Left lung (tissue), 10 donors: ENCODE measurements around the gene PREX1. TPM values are rescaled to one million over a fixed set of nuclear protein-coding genes. Genes with fewer than 3 reads are reported as not detected.

ENCODE experiments used
- ATAC-seq: fragments of 200-7000 bp; cut with Tn5 transposase; one replicate; pipeline ENCODE4 v1.9.1; 2020; ENCODE audit warnings: moderate library complexity
- DNase-seq, 4 donors: peaks; one replicate each; pipeline ENCODE4 v3.0.0-alpha.2; 2013 to 2020
- H3K27ac ChIP-seq, 2 donors: fragments of 200-600 bp; sonication (generic) in 1 of 2; one replicate each; pipeline versions ENCODE4 v1.5.0 to v1.8.0; 2020 to 2021
- H3K27me3 ChIP-seq, 2 donors: fragments of 200-600 bp; sonication (generic) in 1 of 2; one replicate each; pipeline versions ENCODE4 v1.5.0 to v1.8.0; 2020 to 2021
- H3K36me3 ChIP-seq, 2 donors: fragments of 200-600 bp; sonication (generic) in 1 of 2; one replicate each; pipeline versions ENCODE4 v1.5.0 to v1.8.0; 2020 to 2021
- H3K4me1 ChIP-seq, 2 donors: fragments of 200-600 bp; one replicate each; pipeline ENCODE4 v1.8.0; 2021
- H3K4me3 ChIP-seq, 2 donors: fragments of 200-600 bp; sonication (generic) in 1 of 2; one replicate each; pipeline versions ENCODE4 v1.5.0 to v1.8.0; 2020 to 2021; ENCODE audit warnings: mild to moderate bottlenecking in 1 of 2
- H3K9me3 ChIP-seq, 2 donors: fragments of 200-600 bp; sonication (generic) in 1 of 2; one replicate each; pipeline versions ENCODE4 v1.5.0 to v1.8.0; 2020 to 2021
- intact Hi-C, 2 donors: fragments of 100-400 bp; cut with DNase I; formaldehyde crosslinking; loops; one replicate each; pipeline versions ENCODE4 v1.11.2 to v1.14.2; 2022
- polyA plus RNA-seq, 6 donors: library from polyadenylated mRNA; unstranded; fragments of 120-200 nt; gene quantifications; one replicate each; pipeline ENCODE4 v1.2.1, GENCODE V29; 2013; ENCODE audit not compliant: insufficient read length in 6 of 6
- total RNA-seq, 2 donors: library from RNA; stranded (reverse); fragmentation: NEBNext Ultra II Directional; extraction: Animal tissue kit (Norgen Biotek cat#: 25700); gene quantifications; one replicate each; pipeline ENCODE4 v1.2.1, GENCODE V29; 2021
- TF ChIP-seq, protein P1 (sequence below), 2 donors: fragments of 200-600 bp; sonication (generic) in 1 of 2; IDR thresholded peaks; one replicate each; pipeline versions ENCODE4 v1.5.0 to v1.8.0; 2021; ENCODE audit warnings: antibody characterized with exemption in 2 of 2
- donor health status: DM: no; HTN: yes; CAD: no.
- donor health status: DM: no; HTN: no; CAD: no.

Gene PREX1
- total and polyA plus RNA-seq, 8 donors: 20.3 to 111 (median 26.1) TPM

DNA sequence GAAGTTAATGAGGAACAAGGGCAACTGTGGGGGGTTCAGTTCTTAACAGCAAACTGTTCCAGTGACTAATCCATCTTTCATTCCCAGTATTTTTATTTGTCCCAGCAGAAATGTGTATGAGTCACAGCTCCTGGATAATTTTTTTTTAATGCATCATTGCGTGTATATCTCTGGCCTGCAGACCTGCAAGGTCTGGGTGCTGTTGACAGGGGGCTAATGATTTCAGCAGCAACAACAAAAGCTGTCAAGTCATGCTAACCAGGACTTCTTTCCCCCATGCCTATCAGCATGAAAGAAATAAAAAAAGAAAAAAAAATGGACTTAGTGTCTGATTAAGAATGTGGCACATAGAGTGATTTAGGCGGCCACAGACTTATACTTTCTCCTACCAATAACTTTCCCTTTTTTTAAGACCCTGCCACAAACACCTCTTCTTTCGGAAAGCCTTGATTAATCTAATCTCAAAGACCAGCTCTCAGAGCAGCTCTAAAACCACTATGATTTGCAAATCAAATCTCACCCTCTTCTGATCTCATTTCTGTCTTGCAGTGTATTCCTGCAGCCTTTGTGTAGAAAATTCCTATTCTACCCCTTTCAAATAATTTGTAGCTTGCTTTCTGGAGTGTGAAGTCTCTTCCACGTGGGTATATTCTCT lies 14.2 kb upstream of the PREX1 start:
- Histone ChIP-seq H3K4me3 (no peak overlapping the region), H3K27ac (no peak overlapping the region), H3K4me1 (peaks cover 0 to 13% of the 10 kb centered on the region in 2 donors), H3K36me3 (no peaks in the 10 kb centered on the region), H3K9me3 (no peaks in the 10 kb centered on the region), H3K27me3 (peaks cover 0 to 18% of the 10 kb centered on the region in 2 donors)
- ATAC-seq (no peak), DNase-seq (no peak)
- TF ChIP-seq, protein P1, sequence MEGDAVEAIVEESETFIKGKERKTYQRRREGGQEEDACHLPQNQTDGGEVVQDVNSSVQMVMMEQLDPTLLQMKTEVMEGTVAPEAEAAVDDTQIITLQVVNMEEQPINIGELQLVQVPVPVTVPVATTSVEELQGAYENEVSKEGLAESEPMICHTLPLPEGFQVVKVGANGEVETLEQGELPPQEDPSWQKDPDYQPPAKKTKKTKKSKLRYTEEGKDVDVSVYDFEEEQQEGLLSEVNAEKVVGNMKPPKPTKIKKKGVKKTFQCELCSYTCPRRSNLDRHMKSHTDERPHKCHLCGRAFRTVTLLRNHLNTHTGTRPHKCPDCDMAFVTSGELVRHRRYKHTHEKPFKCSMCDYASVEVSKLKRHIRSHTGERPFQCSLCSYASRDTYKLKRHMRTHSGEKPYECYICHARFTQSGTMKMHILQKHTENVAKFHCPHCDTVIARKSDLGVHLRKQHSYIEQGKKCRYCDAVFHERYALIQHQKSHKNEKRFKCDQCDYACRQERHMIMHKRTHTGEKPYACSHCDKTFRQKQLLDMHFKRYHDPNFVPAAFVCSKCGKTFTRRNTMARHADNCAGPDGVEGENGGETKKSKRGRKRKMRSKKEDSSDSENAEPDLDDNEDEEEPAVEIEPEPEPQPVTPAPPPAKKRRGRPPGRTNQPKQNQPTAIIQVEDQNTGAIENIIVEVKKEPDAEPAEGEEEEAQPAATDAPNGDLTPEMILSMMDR (IDR thresholded peaks at IDR 0.05): no peak
- intact Hi-C loops: no loop called here

DNA sequence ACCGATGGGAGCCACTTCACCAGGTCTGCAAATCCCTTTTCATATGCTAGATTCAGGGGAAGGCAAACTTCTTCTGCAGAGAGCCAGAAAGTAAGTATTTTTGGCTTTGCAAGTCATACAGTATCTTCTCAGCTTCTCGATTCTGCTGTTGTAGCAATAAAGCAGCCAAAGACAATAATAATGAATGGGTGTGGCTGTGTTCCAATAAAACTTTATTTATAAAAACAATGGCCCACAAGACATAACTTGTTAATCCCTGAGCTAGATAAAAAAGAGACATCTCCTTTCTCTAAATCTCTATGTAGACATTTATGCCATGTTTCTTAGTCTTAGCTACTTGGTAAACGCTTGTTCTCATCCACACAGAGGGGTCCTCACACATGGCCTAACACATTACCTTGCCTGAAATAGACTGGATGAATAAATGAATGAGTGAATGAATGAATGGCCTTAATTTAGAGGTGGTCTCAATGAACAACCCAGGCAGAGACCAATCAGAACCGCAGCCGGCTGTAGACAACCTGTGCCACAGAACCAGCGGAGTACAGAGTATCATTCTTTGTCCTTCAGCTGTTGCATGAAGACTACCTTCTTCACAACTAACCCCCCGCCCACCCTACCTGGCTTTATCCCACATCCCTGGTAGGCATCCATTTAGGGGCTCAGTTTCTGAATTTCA lies 13.5 kb upstream of the PREX1 start:
- Histone ChIP-seq H3K27ac (no peak overlapping the region), H3K27me3 (peaks cover 0 to 24% of the 10 kb centered on the region in 2 donors), H3K9me3 (no peaks in the 10 kb centered on the region), H3K4me3 (no peak overlapping the region), H3K36me3 (no peaks in the 10 kb centered on the region), H3K4me1 (peaks cover 0 to 7% of the 10 kb centered on the region in 2 donors)
- ATAC-seq (no peak), DNase-seq (no peak)
- intact Hi-C loops: no loop called here
- TF ChIP-seq, protein P1 (IDR thresholded peaks at IDR 0.05): no peak

DNA sequence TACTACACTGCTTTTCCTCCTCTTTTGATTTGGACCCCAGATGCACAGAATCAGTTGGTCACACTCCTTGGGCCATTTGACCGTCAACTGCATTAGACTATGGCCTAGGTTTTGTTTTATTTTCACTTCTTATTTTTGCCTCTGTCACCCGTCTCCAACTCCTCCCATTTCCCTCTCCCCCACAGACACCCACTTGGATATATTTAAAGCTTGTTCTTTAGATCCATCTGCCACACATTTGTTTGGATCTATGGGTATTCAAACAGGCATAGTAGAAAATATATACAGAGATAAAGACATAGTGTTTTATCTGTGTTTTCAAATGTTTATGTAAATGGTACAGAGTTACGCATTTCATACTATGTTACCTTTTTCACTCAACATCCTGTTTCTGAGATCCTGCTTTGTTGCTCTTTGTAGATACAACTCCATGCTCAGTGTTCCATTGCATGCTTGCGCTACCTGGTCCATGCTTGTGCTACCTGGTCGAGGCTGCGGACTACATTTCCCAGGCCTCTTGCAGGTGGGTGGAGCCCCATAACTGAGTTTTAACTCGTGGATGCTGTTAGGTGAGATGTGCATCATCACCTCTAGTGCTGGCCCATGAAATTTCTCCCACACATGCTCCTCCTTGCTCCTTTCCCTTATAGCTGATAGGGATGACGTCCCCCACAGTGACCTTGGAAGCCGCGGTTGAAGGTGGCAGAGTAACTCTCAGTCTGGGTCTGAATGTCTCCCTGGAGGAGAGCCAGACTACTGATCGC lies 11.5 kb upstream of the PREX1 start:
- intact Hi-C loops: no loop called here
- ATAC-seq: peak; percentile 33
- H3K27me3 ChIP-seq: peaks cover 0 to 31% of the 10 kb centered on the region in 2 donors
- no peak for DNase-seq
- H3K27ac ChIP-seq: no peak overlapping the region
- TF ChIP-seq, protein P1 (IDR thresholded peaks at IDR 0.05): no peak
- no peaks in the 10 kb centered on the region for H3K4me1 ChIP-seq
- H3K36me3 ChIP-seq: no peaks in the 10 kb centered on the region
- H3K9me3 ChIP-seq: no peaks in the 10 kb centered on the region
- H3K4me3 ChIP-seq: no peak overlapping the region

DNA sequence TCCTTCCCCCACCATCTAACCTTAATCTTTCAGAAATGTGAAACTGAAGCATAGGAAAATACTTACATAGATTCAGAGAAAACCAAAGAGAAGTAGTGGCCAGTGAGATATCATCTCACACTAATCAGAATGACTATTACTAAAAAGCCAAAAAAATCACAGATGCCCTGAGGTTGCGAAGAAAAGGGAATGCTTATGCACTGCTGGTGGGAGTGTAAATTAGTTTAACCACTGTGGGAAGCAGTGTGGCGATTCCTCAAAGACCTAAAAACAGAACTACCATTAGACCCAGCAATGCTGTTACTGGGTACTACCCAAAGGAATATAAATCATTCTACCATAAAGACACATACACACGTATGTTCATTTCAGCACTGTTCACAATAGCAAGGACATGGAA lies 9.2 kb upstream of the PREX1 start:
- Histone ChIP-seq H3K9me3 (no peaks in the 10 kb centered on the region), H3K27ac (no peak overlapping the region), H3K27me3 (peaks cover 0 to 33% of the 10 kb centered on the region in 2 donors), H3K36me3 (no peaks in the 10 kb centered on the region), H3K4me3 (no peak overlapping the region), H3K4me1 (peaks cover 0 to 12% of the 10 kb centered on the region in 2 donors)
- TF ChIP-seq, protein P1 (IDR thresholded peaks at IDR 0.05): no peak
- ATAC-seq (no peak), DNase-seq (no peak)
- intact Hi-C loops: no loop called here

DNA sequence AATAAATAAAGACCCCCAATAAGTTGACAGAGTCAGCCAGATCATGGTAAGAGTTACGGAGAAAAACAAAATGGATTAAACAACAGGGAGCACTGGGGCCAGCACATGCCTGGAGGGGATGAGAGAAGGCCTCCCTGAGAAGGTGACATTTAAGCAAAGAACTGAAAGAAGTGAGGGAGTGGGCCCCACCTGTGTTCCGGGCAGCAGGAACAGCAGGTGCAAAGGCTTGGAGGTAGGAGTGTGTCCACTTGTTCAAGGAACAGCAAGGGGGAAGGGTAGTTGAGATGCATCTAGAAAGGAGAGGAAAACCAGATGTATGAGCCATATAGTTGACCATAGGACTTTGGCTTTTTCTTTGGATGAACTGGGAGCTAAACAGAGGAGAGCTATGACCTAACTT lies 7.6 kb upstream of the PREX1 start:
- intact Hi-C loops: no loop called here
- H3K9me3 ChIP-seq: no peaks in the 10 kb centered on the region
- peaks cover 6 to 28% of the 10 kb centered on the region in 2 donors for H3K4me1 ChIP-seq
- TF ChIP-seq, protein P1 (IDR thresholded peaks at IDR 0.05): no peak
- ATAC-seq: no peak
- no peak overlapping the region for H3K4me3 ChIP-seq
- peaks cover 4 to 33% of the 10 kb centered on the region in 2 donors for H3K27me3 ChIP-seq
- no peaks in the 10 kb centered on the region for H3K36me3 ChIP-seq
- H3K27ac ChIP-seq: no peak overlapping the region
- DNase-seq: no peak
